LNCaP clone FGC (cell line): ENCODE data around the gene EDN1.

Experiments used
- DNase-seq: peaks from one replicate; pipeline ENCODE4 v3.0.0-alpha.2; 2011; ENCODE audit warnings: low read depth
- H3K4me3 ChIP-seq: 2 replicates; pipeline ENCODE4 v1.5.1; 2011; ENCODE audit warnings: mild to moderate bottlenecking, low read depth, low read length, control low read depth
- CTCF ChIP-seq: IDR thresholded peaks from 2 replicates; pipeline ENCODE4 v1.5.1; 2012; ENCODE audit warnings: mild to moderate bottlenecking; ENCODE audit not compliant: control insufficient read depth, insufficient read depth; ENCODE audit errors: extremely low read depth

The EDN1 gene

GRCh38 chr6:12278915-12279314 is 11.2 kb upstream of the EDN1 start:
- peak overlapping the region; percentile 18; the same call in 1 of the 2 replicates for H3K4me3 ChIP-seq
- no peak for TF ChIP-seq CTCF
- peak; percentile 89 for DNase-seq

GRCh38 chr6:12279322-12280091 is 10.7 kb upstream of the EDN1 start:
- peak overlapping the region; percentile 18; the same call in 1 of the 2 replicates for H3K4me3 ChIP-seq
- DNase-seq: peak; percentile 81
- TF ChIP-seq CTCF: no peak

GRCh38 chr6:12280458-12280857 is 9.7 kb upstream of the EDN1 start:
- no peak overlapping the region for H3K4me3 ChIP-seq
- DNase-seq: no peak
- no peak for TF ChIP-seq CTCF

- H3K4me3 ChIP-seq: no peak overlapping the region
- no peak for DNase-seq
- no peak for TF ChIP-seq CTCF
Observed at GRCh38 chr6:12280902-12281301, 9.3 kb upstream of the EDN1 start.

- no peak for DNase-seq
- TF ChIP-seq CTCF: no peak
- no peak overlapping the region for H3K4me3 ChIP-seq
Observed at GRCh38 chr6:12283904-12284303, 6.3 kb upstream of the EDN1 start.

- TF ChIP-seq CTCF: no peak
- peak; percentile 62 for DNase-seq
- H3K4me3 ChIP-seq: no peak overlapping the region
Observed at GRCh38 chr6:12286373-12287110, 3.6 kb upstream of the EDN1 start.
